Esophagus squamous epithelium (tissue), 5 donors: Measurements from ENCODE around the gene SLC6A9. TPM values are rescaled to one million over a fixed set of nuclear protein-coding genes. Genes with fewer than 3 reads are reported as not detected.

Experiments
- DNase-seq: peaks from one replicate; lab custom pipeline; 2025; lab: John Stamatoyannopoulos, UW
- H3K27ac ChIP-seq, 4 donors: fragments of 200-600 bp; sonication (generic); one replicate each; pipeline ENCODE4 v1.5.1; 2016 to 2019; ENCODE audit warnings: mild to moderate bottlenecking in 1 of 4
- H3K27me3 ChIP-seq, 4 donors: fragments of 200-600 bp; sonication (generic); 1 replicate in 3 of 4; 2 replicates in 1 of 4; pipeline versions ENCODE4 v1.5.1 to v1.6.0; 2017 to 2021; ENCODE audit warnings: antibody characterized with exemption in 1 of 4
- H3K36me3 ChIP-seq, 3 donors: fragments of 200-600 bp; sonication (generic); one replicate each; pipeline ENCODE4 v1.5.1; 2016 to 2019
- H3K4me1 ChIP-seq, 3 donors: fragments of 200-600 bp; sonication (generic); one replicate each; pipeline ENCODE4 v1.5.1; 2017 to 2019
- H3K4me3 ChIP-seq, 4 donors: fragments of 200-600 bp; sonication (generic); 1 replicate in 3 of 4; 2 replicates in 1 of 4; pipeline ENCODE4 v1.5.1; 2016 to 2019; ENCODE audit warnings: mild to moderate bottlenecking in 2 of 4, moderate library complexity in 1 of 4
- H3K9me3 ChIP-seq, 3 donors: fragments of 200-600 bp; sonication (generic); one replicate each; pipeline ENCODE4 v1.5.1; 2016 to 2019
- CTCF ChIP-seq, 6 experiments: fragments of 450-650 bp in 4 of 6; fragments of 200-600 bp in 2 of 6; sonication (generic) in 2 of 6; IDR thresholded peaks; one replicate each; pipeline ENCODE4 v1.5.1; 2016 to 2019; ENCODE audit warnings: antibody characterized with exemption in 6 of 6, mild to moderate bottlenecking in 4 of 6, moderate library complexity in 4 of 6
- POLR2A ChIP-seq, 4 donors: fragments of 450-650 bp; IDR thresholded peaks; one replicate each; pipeline ENCODE4 v1.6.1; 2017; ENCODE audit warnings: antibody characterized with exemption in 4 of 4, mild to moderate bottlenecking in 4 of 4, moderate library complexity in 3 of 4
- WGBS, 2 donors: methylation state at CpG; one replicate each; pipeline ENCODE4 v1.1.5; 2018; 5-methylcytosine and 5-hydroxymethylcytosine counted together
- intact Hi-C: fragments of 100-400 bp; cut with DNase I; formaldehyde crosslinking; loops from one replicate; pipeline ENCODE4 v1.15.0; 2022
- total RNA-seq, 4 donors: library from RNA; depleted of rRNA; stranded (reverse); fragments of >200 nt; gene quantifications; one replicate each; pipeline ENCODE4 v1.1.0, GENCODE V29; 2016
- donor health status: DM: yes; HTN: yes; CAD: no.

SLC6A9 gene
- total RNA-seq, 4 donors from 2014 or later, result 10.4 to 40.0 (median 23.2) TPM

GRCh38 chr1:43960798-43961197, 70.5 kb downstream of the SLC6A9 start:
- no peak for TF ChIP-seq CTCF (IDR thresholded peaks at IDR 0.05)
- TF ChIP-seq POLR2A (IDR thresholded peaks at IDR 0.05), result no peak
- Histone ChIP-seq H3K36me3 (peaks cover 18 to 96% (median 20%) of the 10 kb centered on the region in 3 donors), H3K9me3 (no peaks in the 10 kb centered on the region), H3K4me1 (no peaks in the 10 kb centered on the region), H3K4me3 (no peak overlapping the region), H3K27me3 (no peaks in the 10 kb centered on the region), H3K27ac (no peak overlapping the region)
- intact Hi-C loops, result no loop called here
- no peak for DNase-seq
- WGBS, 2 donors, result 85 to 96% methylated on average over 4 to 5 of the region's 8 CpGs

DNA sequence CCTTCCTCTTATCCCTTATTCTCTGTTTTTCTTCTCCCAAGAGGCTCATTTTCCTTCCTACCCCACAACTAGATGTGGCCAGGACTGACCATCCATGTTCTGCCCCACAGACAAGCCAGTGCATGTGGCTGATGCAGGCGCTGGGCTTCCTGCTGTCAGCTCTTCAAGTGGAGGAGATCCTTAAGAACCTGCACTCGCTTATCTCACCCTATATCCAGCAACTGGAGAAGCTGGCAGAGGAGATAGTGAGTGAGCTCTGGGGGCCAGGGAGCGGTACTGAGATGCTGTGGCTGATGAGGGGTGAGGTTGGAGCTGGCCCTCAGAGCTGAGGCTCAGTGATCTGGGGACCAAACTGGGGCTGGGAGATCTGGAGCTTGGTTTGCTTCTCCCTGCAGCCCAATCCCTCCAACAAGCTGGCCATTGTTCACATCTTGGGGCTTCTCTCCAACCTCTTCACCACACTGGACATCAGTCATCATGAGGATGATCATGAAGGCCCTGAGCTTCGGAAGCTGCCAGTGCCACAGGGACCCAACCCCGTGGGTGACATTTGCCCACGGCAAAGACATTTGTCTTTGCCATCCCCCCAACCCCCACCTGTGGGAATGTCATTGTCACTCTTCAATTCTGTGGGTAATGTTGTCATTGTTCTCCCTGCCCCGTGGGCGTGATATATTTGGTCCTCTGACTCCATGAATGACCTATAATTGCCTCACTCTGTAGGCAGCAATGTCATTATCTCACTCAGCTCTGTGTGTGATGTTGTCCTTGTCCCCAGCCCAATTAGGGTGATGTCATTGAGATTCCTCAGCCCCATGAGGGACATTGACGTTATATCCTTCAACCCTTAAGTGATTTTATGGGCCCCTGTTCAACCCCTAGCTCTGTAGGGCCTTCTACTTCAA, 72.7 kb downstream of the SLC6A9 start:
- Histone ChIP-seq H3K4me1 (no peaks in the 10 kb centered on the region), H3K27ac (no peak overlapping the region), H3K4me3 (no peak overlapping the region), H3K27me3 (no peaks in the 10 kb centered on the region), H3K36me3 (peaks cover 15 to 87% (median 20%) of the 10 kb centered on the region in 3 donors), H3K9me3 (no peaks in the 10 kb centered on the region)
- intact Hi-C loops, result no loop called here
- WGBS, 2 donors, result 88 to 91% methylated on average over 7 to 9 of the region's 9 CpGs
- no peak for TF ChIP-seq CTCF (IDR thresholded peaks at IDR 0.05)
- no peak for TF ChIP-seq POLR2A (IDR thresholded peaks at IDR 0.05)
- no peak for DNase-seq

GRCh38 chr1:43957407-43958040, 73.7 kb downstream of the SLC6A9 start:
- TF ChIP-seq POLR2A (IDR thresholded peaks at IDR 0.05) (no peak), CTCF (IDR thresholded peaks at IDR 0.05) (no peak)
- Histone ChIP-seq H3K4me1 (peaks cover 0 to 10% (median 3%) of the 10 kb centered on the region in 3 donors), H3K9me3 (no peaks in the 10 kb centered on the region), H3K36me3 (peaks cover 15 to 82% (median 20%) of the 10 kb centered on the region in 3 donors), H3K4me3 (no peak overlapping the region), H3K27me3 (no peaks in the 10 kb centered on the region), H3K27ac (no peak overlapping the region)
- intact Hi-C loops, result no loop called here
- no peak for DNase-seq
- 53 to 59% methylated on average over 2 of the region's 7 CpGs for WGBS, 2 donors

DNA sequence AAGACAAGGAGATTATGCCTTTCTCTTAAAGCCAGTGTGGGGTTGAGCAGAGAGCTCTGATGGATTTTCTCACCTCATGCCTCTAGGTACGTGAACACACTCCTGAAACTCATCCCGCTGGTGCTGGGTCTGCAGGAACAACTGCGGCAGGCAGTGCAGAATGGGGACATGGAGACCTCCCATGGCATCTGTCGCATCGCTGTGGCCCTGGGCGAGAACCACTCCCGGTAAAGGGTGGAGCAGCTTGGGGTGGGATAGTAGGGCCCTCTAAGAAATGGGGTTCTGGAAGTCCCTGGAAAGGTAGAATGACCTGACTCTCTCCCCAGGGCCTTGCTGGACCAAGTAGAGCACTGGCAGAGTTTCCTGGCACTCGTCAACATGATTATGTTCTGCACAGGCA, 75.0 kb downstream of the SLC6A9 start:
- no peak overlapping the region for H3K4me3 ChIP-seq
- WGBS, 2 donors, result 86 to 98% methylated on average over 1 to 4 of the region's 8 CpGs
- H3K27me3 ChIP-seq, result no peaks in the 10 kb centered on the region
- peaks cover 15 to 69% (median 20%) of the 10 kb centered on the region in 3 donors for H3K36me3 ChIP-seq
- no peaks in the 10 kb centered on the region for H3K9me3 ChIP-seq
- no peak for DNase-seq
- no peak overlapping the region for H3K27ac ChIP-seq
- intact Hi-C loops, result no loop called here
- TF ChIP-seq POLR2A (IDR thresholded peaks at IDR 0.05), result no peak
- TF ChIP-seq CTCF (IDR thresholded peaks at IDR 0.05), result no peak
- peaks cover 0 to 19% (median 3%) of the 10 kb centered on the region in 3 donors for H3K4me1 ChIP-seq

GRCh38 chr1:43954036-43954435, 77.2 kb downstream of the SLC6A9 start:
- Histone ChIP-seq H3K4me3 (no peak overlapping the region), H3K36me3 (peaks cover 12 to 63% (median 20%) of the 10 kb centered on the region in 3 donors), H3K27ac (no peak overlapping the region), H3K27me3 (no peaks in the 10 kb centered on the region), H3K4me1 (peaks cover 0 to 24% (median 3%) of the 10 kb centered on the region in 3 donors), H3K9me3 (no peaks in the 10 kb centered on the region)
- intact Hi-C loops, result no loop called here
- TF ChIP-seq POLR2A (IDR thresholded peaks at IDR 0.05) (no peak), CTCF (IDR thresholded peaks at IDR 0.05) (no peak)
- 90 to 94% methylated on average over 2 of the region's 5 CpGs for WGBS, 2 donors
- no peak for DNase-seq
